Measurements from ENCODE around the gene GPHB5.

- TF ChIP-seq CHCHD3 (CRISPR knock-in tag; IDR thresholded peaks at IDR 0.05) (no peak), TAF1 (IDR thresholded peaks at IDR 0.05; ENCODE audit: control insufficient read depth, extremely low read depth, insufficient read depth, low read length, severe bottlenecking) (no peak), CEBPB (tag; IDR thresholded peaks at IDR 0.05) (no peak), NFE2L1 (tag; IDR thresholded peaks at IDR 0.05; ENCODE audit: borderline replicate concordance, low read depth) (no peak), ETV5 (CRISPR knock-in tag; IDR thresholded peaks at IDR 0.05; ENCODE audit: low read depth) (no peak), CTCF (IDR thresholded peaks at IDR 0.05 in 2 of 3, conservative IDR thresholded peaks at IDR 0.05 in 1 of 3; ENCODE audit: insufficient read depth in 2 of 3, low read depth in 1 of 3, low read length in 3 of 3) (no peak), RAD21 (CRISPR knock-in tag; conservative IDR thresholded peaks at IDR 0.05 in 1 of 2, IDR thresholded peaks at IDR 0.05 in 1 of 2) (no peak), ARID1B (IDR thresholded peaks at IDR 0.05) (no peak), HINFP (tag; conservative IDR thresholded peaks at IDR 0.05; ENCODE audit: low read depth) (no peak)
Observed at GRCh38 chr14:63273717-63274655, 44.7 kb downstream of the GPHB5 start.

Measured in K562 (cell line).